Measurements from ENCODE around the gene CIAO2A. TPM values are rescaled to one million over a fixed set of nuclear protein-coding genes. Genes with fewer than 3 reads are reported as not detected.

Gene CIAO2A
- total and polyA plus RNA-seq, 2 donors (not counting 3 experiments of a cell fraction or from before 2014, with no cell fraction given): 37.1 to 55.3 TPM

DNA sequence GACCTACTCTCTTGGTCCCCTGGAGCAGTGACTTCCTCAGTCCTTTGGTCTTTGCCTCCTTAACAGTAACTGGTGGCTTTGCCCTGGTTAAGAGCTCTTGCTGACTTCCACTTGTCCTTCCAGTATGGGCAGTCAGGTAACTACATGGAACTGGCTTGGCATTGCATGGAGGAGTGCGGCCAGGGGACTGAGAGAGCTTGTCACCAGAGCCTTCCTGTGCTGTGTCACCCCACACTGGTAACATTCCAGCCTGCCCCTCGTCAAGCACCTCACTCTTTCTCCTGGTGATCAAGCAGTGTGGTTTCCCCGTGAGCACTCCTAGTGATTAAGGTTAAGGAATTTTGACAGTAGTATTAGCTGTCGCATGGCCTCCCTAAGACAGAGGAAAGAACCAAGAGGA, 38.6 kb upstream of the CIAO2A start:
- no peaks in the 10 kb centered on the region for H3K4me1 ChIP-seq (ENCODE audit: control insufficient read depth, extremely low read depth, insufficient read depth, low read length)
- H3K36me3 ChIP-seq (ENCODE audit: control insufficient read depth in 2 of 2, extremely low read depth in 1 of 2, insufficient read depth in 2 of 2, low read length in 2 of 2): peaks cover 17 to 69% of the 10 kb centered on the region in 2 experiments
- no peaks in the 10 kb centered on the region for H3K27me3 ChIP-seq (ENCODE audit: control insufficient read depth in 2 of 2, insufficient read depth in 2 of 2, low read length in 2 of 2)
- no peak overlapping the region for H3K27ac ChIP-seq (ENCODE audit: insufficient read depth, low read depth, low read length)
- no peak overlapping the region for H3K4me3 ChIP-seq (replicated peaks in 1 of 3; ENCODE audit: insufficient read depth in 1 of 3, low read depth in 1 of 3, low read length in 3 of 3)
- no peak overlapping the region for H2AFZ ChIP-seq (ENCODE audit: low read depth, low read length)
- no TSS peak for BruUV-seq (replicated peaks)
- H3K9me1 ChIP-seq (replicated peaks; ENCODE audit: control insufficient read depth, extremely low read depth, insufficient read depth, low read length): no peaks in the 10 kb centered on the region
- DNase-seq (ENCODE audit: low read depth, low spot score) (no peak), FAIRE-seq (no peak)
- no peaks in the 10 kb centered on the region for H3K9me3 ChIP-seq (replicated peaks; ENCODE audit: control insufficient read depth, insufficient read depth, low read length)
- no peak for TF ChIP-seq JUN (IDR thresholded peaks at IDR 0.05; ENCODE audit: borderline replicate concordance, insufficient read depth, insufficient read length, low read depth)
- no peak for TF ChIP-seq GATA2 (IDR thresholded peaks at IDR 0.05; ENCODE audit: insufficient read depth, insufficient read length, low read depth, low read length)
- no peak for TF ChIP-seq POLR2AphosphoS5 (IDR thresholded peaks at IDR 0.05; ENCODE audit: insufficient read depth, low read depth, low read length)
- no peak for TF ChIP-seq MYC (IDR thresholded peaks at IDR 0.05; ENCODE audit: low read depth, low read length)
- TF ChIP-seq CTCF (IDR thresholded peaks at IDR 0.05; ENCODE audit: extremely low read depth in 1 of 2, insufficient read depth in 1 of 2, low read depth in 1 of 2, low read length in 2 of 2): no peak
- no peak for TF ChIP-seq EZH2 (IDR thresholded peaks at IDR 0.05; ENCODE audit: borderline replicate concordance, low read depth, low read length, severe bottlenecking)
- no peak for TF ChIP-seq FOS (IDR thresholded peaks at IDR 0.05; ENCODE audit: borderline replicate concordance, insufficient read depth, low read length)
- H3K4me2 ChIP-seq (ENCODE audit: insufficient read depth, low read length): no peak overlapping the region
- dilution Hi-C loops (cut with MboI; ENCODE audit: extremely low pct_ligation_motif_present, low sequenced_read_pairs): no loop called here
- ChIA-PET POLR2A (no interaction called here), CTCF (interaction anchor here (1.1 to 3.2 kb wide), 3 partner anchors 9 to 22 kb away, joined by 3 to 17 read pairs (median 5); no protein-coding TSS in a partner anchor)
- no peaks in the 10 kb centered on the region for H4K20me1 ChIP-seq (replicated peaks; ENCODE audit: control insufficient read depth, extremely low read depth, insufficient read depth, low read length)
- no peak overlapping the region for H3K9ac ChIP-seq (replicated peaks; ENCODE audit: extremely low read depth, insufficient read depth, low read length)
- intact Hi-C loops (cut with micrococcal nuclease): no loop called here
- no peaks in the 10 kb centered on the region for H3K79me2 ChIP-seq (ENCODE audit: control insufficient read depth, insufficient read depth, low read length)
